ENCODE measurements around the gene IGFLR1. TPM values are rescaled to one million over a fixed set of nuclear protein-coding genes. Genes with fewer than 3 reads are reported as not detected.

The IGFLR1 gene
- total and polyA plus RNA-seq, 9 of the 15 experiments (the other 6 are each of a cell fraction or from before 2014, with no cell fraction given) = 1.0 to 14.3 (median 4.6) TPM

DNA sequence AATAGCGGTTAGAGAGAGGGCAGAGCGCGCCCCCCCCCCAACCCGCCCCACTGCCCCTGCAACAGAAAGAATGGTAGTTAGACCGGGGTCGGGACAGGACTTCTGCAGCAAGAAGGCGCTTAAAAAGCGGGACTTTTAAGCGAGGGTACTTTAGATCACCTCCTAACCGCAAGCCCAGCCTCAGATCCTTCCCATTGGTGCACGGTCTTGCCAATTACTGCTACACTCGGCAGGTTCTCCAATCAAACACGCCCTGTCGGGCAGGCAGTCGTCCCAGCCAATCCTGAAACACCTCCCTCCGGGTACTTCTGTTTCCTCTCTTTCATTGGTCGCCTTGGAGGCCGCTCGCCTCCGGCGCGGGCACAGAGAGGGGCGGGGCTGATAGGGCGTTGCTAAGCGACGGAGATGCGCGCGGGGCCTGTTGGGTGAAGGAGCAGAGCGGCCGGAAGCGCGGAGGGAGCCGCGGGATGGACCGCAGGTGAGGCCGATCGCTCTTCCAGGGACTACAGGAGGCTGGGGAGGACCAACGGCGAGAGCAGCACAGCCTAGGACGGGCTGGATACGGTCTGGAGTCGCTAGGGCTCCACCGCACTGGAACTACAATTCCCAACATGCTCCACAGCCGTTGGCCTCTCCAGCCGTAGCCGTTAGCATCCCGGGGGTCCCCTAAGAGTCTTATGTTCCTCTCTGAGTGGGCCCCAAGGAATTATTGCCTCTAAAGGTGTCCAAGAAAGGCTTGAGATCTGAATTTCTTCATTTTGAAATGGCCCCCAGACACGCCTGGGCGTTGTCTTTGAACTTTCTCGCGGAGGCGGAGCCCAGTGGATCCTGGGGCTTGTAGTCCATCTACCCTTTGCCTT, 15.7 kb upstream of the IGFLR1 start, which contains the start of gene PROSER3 (continued):
- TF ChIP-seq, protein P1, sequence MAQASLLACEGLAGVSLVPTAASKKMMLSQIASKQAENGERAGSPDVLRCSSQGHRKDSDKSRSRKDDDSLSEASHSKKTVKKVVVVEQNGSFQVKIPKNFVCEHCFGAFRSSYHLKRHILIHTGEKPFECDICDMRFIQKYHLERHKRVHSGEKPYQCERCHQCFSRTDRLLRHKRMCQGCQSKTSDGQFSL (CRISPR knock-in tag; IDR thresholded peaks at IDR 0.05) = no peak
- TF ChIP-seq, protein P1 (tag; IDR thresholded peaks at IDR 0.05) = no peak
- peak in 1 of 2 experiments; percentile 41; a peak in 1 of 4 replicates for TF ChIP-seq TBL1XR1 (IDR thresholded peaks at IDR 0.05; ENCODE audit: low read length in 2 of 2)
- peak; percentile 85; the same call in 1 of the 2 replicates for TF ChIP-seq KLF6 (CRISPR knock-in tag; IDR thresholded peaks at IDR 0.05; ENCODE audit: borderline replicate concordance)
- TF ChIP-seq POLR2AphosphoS5 (IDR thresholded peaks at IDR 0.05; ENCODE audit: control insufficient read depth, insufficient read depth, low read depth, low read length) = peak; percentile 45; the same call in 1 of the 2 replicates
- TF ChIP-seq RBM22 (IDR thresholded peaks at IDR 0.05; ENCODE audit: low read depth, low read length, poor library complexity, severe bottlenecking) = peak; percentile 74
- TF ChIP-seq KLF16 (IDR thresholded peaks at IDR 0.05) = no peak
- TF ChIP-seq, protein P2, sequence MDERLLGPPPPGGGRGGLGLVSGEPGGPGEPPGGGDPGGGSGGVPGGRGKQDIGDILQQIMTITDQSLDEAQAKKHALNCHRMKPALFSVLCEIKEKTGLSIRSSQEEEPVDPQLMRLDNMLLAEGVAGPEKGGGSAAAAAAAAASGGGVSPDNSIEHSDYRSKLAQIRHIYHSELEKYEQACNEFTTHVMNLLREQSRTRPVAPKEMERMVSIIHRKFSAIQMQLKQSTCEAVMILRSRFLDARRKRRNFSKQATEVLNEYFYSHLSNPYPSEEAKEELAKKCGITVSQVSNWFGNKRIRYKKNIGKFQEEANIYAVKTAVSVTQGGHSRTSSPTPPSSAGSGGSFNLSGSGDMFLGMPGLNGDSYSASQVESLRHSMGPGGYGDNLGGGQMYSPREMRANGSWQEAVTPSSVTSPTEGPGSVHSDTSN (CRISPR knock-in tag; IDR thresholded peaks at IDR 0.05; ENCODE audit: low read depth) = peak; percentile 72
- TF ChIP-seq, protein P2 (tag; conservative IDR thresholded peaks at IDR 0.05; ENCODE audit: low read depth) = peak; percentile 99
- TF ChIP-seq CAMTA2 (CRISPR knock-in tag; conservative IDR thresholded peaks at IDR 0.05) = no peak
- no peak for TF ChIP-seq TRIM24 (IDR thresholded peaks at IDR 0.05)
- TF ChIP-seq ZNF274 (IDR thresholded peaks at IDR 0.05; ENCODE audit: borderline replicate concordance, low read depth, low read length) = no peak
- TF ChIP-seq, protein P3, sequence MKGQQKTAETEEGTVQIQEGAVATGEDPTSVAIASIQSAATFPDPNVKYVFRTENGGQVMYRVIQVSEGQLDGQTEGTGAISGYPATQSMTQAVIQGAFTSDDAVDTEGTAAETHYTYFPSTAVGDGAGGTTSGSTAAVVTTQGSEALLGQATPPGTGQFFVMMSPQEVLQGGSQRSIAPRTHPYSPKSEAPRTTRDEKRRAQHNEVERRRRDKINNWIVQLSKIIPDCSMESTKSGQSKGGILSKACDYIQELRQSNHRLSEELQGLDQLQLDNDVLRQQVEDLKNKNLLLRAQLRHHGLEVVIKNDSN (CRISPR knock-in tag; IDR thresholded peaks at IDR 0.05) = no peak
- TF ChIP-seq MXI1 (IDR thresholded peaks at IDR 0.05; ENCODE audit: low read depth, low read length) = peak; percentile 78
- TF ChIP-seq POLR2G (IDR thresholded peaks at IDR 0.05; ENCODE audit: low read depth, low read length) = peak; percentile 83
- no peak for TF ChIP-seq ILF3 (IDR thresholded peaks at IDR 0.05; ENCODE audit: borderline replicate concordance)
- TF ChIP-seq, protein P4, sequence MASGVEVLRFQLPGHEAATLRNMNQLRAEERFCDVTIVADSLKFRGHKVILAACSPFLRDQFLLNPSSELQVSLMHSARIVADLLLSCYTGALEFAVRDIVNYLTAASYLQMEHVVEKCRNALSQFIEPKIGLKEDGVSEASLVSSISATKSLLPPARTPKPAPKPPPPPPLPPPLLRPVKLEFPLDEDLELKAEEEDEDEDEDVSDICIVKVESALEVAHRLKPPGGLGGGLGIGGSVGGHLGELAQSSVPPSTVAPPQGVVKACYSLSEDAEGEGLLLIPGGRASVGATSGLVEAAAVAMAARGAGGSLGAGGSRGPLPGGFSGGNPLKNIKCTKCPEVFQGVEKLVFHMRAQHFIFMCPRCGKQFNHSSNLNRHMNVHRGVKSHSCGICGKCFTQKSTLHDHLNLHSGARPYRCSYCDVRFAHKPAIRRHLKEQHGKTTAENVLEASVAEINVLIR (CRISPR knock-in tag; IDR thresholded peaks at IDR 0.05) = peak; percentile 30; the same call in 1 of the 2 replicates
- no peak for TF ChIP-seq ZKSCAN3 (CRISPR knock-in tag; IDR thresholded peaks at IDR 0.05)
- peak; percentile 16; the same call in 1 of the 2 replicates for TF ChIP-seq NFRKB (IDR thresholded peaks at IDR 0.05; ENCODE audit: low read depth)
- TF ChIP-seq CSDE1 (IDR thresholded peaks at IDR 0.05) = peak in 1 of 2 experiments; percentile 97; a peak in 2 of 4 replicates
- TF ChIP-seq ZNF282 (CRISPR knock-in tag; IDR thresholded peaks at IDR 0.05) = no peak
- peak; percentile 54; the same call in 1 of the 2 replicates for TF ChIP-seq BACH1 (tag; IDR thresholded peaks at IDR 0.05)
- no peak for TF ChIP-seq ZZZ3 (IDR thresholded peaks at IDR 0.05)
- TF ChIP-seq NONO (IDR thresholded peaks at IDR 0.05; ENCODE audit: low read depth in 2 of 2, low read length in 1 of 2) = no peak
